Measurements from ENCODE around the gene PRPF6. TPM values are rescaled to one million over a fixed set of nuclear protein-coding genes. Genes with fewer than 3 reads are reported as not detected.

PRPF6 gene
- total and polyA plus RNA-seq, 2 of the 13 experiments (the other 11 are each of a cell fraction or from before 2014, with no cell fraction given), result 63.7 to 101 TPM

DNA sequence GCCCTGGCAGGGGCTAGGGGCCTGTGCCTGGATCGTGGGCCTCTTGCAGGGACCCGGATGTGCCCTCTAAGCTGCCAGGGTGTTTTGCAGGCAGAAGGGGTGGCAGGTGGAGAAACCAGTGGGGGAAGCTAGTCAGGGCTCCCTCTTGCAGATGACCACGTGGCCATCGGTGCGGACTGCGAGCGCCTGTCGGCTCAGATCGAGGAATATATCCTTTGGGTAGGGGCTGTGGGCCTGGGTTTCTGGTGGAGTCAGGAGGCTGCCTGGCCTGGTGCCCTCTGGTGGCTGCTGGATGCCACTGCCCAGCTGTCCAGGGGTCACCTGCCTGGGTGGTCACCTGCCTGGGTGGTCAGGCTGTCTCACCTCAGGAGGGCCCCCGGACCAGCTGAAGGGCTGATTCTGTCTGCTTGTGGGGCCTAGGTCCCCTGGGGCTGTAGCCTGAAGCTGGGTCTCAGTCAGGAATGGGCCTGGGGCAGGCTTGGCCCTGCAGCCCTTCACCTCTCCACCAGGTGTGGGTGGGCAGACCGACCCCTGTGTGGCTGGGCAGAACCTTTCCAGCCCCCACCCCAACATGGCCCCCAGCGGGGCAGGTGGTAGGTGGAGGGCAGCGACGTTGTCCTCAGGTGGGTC, 88.8 kb downstream of the PRPF6 start (continued):
- TF ChIP-seq, protein P1, sequence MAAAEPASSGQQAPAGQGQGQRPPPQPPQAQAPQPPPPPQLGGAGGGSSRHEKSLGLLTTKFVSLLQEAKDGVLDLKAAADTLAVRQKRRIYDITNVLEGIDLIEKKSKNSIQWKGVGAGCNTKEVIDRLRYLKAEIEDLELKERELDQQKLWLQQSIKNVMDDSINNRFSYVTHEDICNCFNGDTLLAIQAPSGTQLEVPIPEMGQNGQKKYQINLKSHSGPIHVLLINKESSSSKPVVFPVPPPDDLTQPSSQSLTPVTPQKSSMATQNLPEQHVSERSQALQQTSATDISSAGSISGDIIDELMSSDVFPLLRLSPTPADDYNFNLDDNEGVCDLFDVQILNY (CRISPR knock-in tag; conservative IDR thresholded peaks at IDR 0.05), result 0 out of 2 replicates have a peak, but pooled peaks have one; percentile 61
- TF ChIP-seq BHLHE40 (IDR thresholded peaks at IDR 0.05; ENCODE audit: low read length) (peak; percentile 46; the same call in 1 of the 2 replicates), ERF (CRISPR knock-in tag; IDR thresholded peaks at IDR 0.05) (peak; percentile 67; the same call in 1 of the 2 replicates), STAG1 (CRISPR knock-in tag; IDR thresholded peaks at IDR 0.05) (peak; percentile 79), HNRNPL (IDR thresholded peaks at IDR 0.05; ENCODE audit: low read depth, low read length) (peak; percentile 57; the same call in 1 of the 2 replicates), ZNF724P (CRISPR knock-in tag; IDR thresholded peaks at IDR 0.05; ENCODE audit: borderline replicate concordance) (0 out of 2 replicates have a peak, but pooled peaks have one; percentile 54), JARID2 (CRISPR knock-in tag; IDR thresholded peaks at IDR 0.05; ENCODE audit: insufficient replicate concordance) (peak; percentile 72), ZNF34 (CRISPR knock-in tag; IDR thresholded peaks at IDR 0.05; ENCODE audit: borderline replicate concordance) (no peak), ZFP82 (CRISPR knock-in tag; IDR thresholded peaks at IDR 0.05; ENCODE audit: borderline replicate concordance) (no peak), YY1 (IDR thresholded peaks at IDR 0.05; ENCODE audit: insufficient read depth, insufficient replicate concordance, low read depth, low read length) (peak; percentile 16), TEAD3 (CRISPR knock-in tag; optimal IDR thresholded peaks at IDR 0.05; ENCODE audit: borderline replicate concordance) (peak; percentile 63), FOXO1 (CRISPR knock-in tag; IDR thresholded peaks at IDR 0.05) (peak; percentile 30; the same call in 1 of the 2 replicates), ZNF547 (CRISPR knock-in tag; IDR thresholded peaks at IDR 0.05) (peak; percentile 67; the same call in 1 of the 2 replicates), ZBTB21 (CRISPR knock-in tag; IDR thresholded peaks at IDR 0.05) (0 out of 2 replicates have a peak, but pooled peaks have one; percentile 6), ATRX (CRISPR knock-in tag; IDR thresholded peaks at IDR 0.05; ENCODE audit: borderline replicate concordance) (no peak), MED13 (CRISPR knock-in tag; IDR thresholded peaks at IDR 0.05) (no peak)
- TF ChIP-seq, protein P2, sequence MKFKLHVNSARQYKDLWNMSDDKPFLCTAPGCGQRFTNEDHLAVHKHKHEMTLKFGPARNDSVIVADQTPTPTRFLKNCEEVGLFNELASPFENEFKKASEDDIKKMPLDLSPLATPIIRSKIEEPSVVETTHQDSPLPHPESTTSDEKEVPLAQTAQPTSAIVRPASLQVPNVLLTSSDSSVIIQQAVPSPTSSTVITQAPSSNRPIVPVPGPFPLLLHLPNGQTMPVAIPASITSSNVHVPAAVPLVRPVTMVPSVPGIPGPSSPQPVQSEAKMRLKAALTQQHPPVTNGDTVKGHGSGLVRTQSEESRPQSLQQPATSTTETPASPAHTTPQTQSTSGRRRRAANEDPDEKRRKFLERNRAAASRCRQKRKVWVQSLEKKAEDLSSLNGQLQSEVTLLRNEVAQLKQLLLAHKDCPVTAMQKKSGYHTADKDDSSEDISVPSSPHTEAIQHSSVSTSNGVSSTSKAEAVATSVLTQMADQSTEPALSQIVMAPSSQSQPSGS (CRISPR knock-in tag; IDR thresholded peaks at IDR 0.05), result peak; percentile 76; the same call in 1 of the 2 replicates
- TF ChIP-seq, protein P3, sequence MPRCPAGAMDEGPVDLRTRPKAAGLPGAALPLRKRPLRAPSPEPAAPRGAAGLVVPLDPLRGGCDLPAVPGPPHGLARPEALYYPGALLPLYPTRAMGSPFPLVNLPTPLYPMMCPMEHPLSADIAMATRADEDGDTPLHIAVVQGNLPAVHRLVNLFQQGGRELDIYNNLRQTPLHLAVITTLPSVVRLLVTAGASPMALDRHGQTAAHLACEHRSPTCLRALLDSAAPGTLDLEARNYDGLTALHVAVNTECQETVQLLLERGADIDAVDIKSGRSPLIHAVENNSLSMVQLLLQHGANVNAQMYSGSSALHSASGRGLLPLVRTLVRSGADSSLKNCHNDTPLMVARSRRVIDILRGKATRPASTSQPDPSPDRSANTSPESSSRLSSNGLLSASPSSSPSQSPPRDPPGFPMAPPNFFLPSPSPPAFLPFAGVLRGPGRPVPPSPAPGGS (CRISPR knock-in tag; IDR thresholded peaks at IDR 0.05), result 0 out of 2 replicates have a peak, but pooled peaks have one; percentile 40
- TF ChIP-seq, protein P4, sequence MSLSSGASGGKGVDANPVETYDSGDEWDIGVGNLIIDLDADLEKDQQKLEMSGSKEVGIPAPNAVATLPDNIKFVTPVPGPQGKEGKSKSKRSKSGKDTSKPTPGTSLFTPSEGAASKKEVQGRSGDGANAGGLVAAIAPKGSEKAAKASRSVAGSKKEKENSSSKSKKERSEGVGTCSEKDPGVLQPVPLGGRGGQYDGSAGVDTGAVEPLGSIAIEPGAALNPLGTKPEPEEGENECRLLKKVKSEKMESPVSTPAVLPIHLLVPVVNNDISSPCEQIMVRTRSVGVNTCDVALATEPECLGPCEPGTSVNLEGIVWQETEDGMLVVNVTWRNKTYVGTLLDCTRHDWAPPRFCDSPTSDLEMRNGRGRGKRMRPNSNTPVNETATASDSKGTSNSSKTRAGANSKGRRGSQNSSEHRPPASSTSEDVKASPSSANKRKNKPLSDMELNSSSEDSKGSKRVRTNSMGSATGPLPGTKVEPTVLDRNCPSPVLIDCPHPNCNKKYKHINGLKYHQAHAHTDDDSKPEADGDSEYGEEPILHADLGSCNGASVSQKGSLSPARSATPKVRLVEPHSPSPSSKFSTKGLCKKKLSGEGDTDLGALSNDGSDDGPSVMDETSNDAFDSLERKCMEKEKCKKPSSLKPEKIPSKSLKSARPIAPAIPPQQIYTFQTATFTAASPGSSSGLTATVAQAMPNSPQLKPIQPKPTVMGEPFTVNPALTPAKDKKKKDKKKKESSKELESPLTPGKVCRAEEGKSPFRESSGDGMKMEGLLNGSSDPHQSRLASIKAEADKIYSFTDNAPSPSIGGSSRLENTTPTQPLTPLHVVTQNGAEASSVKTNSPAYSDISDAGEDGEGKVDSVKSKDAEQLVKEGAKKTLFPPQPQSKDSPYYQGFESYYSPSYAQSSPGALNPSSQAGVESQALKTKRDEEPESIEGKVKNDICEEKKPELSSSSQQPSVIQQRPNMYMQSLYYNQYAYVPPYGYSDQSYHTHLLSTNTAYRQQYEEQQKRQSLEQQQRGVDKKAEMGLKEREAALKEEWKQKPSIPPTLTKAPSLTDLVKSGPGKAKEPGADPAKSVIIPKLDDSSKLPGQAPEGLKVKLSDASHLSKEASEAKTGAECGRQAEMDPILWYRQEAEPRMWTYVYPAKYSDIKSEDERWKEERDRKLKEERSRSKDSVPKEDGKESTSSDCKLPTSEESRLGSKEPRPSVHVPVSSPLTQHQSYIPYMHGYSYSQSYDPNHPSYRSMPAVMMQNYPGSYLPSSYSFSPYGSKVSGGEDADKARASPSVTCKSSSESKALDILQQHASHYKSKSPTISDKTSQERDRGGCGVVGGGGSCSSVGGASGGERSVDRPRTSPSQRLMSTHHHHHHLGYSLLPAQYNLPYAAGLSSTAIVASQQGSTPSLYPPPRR (CRISPR knock-in tag; IDR thresholded peaks at IDR 0.05; ENCODE audit: borderline replicate concordance), result peak; percentile 40; the same call in 1 of the 2 replicates
- TF ChIP-seq, protein P5, sequence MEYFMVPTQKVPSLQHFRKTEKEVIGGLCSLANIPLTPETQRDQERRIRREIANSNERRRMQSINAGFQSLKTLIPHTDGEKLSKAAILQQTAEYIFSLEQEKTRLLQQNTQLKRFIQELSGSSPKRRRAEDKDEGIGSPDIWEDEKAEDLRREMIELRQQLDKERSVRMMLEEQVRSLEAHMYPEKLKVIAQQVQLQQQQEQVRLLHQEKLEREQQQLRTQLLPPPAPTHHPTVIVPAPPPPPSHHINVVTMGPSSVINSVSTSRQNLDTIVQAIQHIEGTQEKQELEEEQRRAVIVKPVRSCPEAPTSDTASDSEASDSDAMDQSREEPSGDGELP (IDR thresholded peaks at IDR 0.05; ENCODE audit: borderline replicate concordance, low read depth), result peak; percentile 85

Data from HepG2 (cell line).